IMR-90 (cell line): ENCODE measurements around the gene TIMM17B. TPM values are rescaled to one million over a fixed set of nuclear protein-coding genes. Genes with fewer than 3 reads are reported as not detected.

ENCODE experiments used
- ATAC-seq: fragments of 200-7000 bp; cut with Tn5 transposase; 2 replicates; pipeline ENCODE4 v1.9.1; 2020; ENCODE audit warnings: low read depth, mild to moderate bottlenecking, moderate library complexity
- BruUV-seq: library from RNA; stranded (reverse); fragments of 400-500 nt; replicated peaks from 2 replicates; lab custom pipeline; 2021; lab: Mats Ljungman, UMichigan
- CTCF ChIA-PET: fragments of 300-600 bp; formaldehyde crosslinking; extraction: SDS; loops from one replicate; lab custom pipeline; 2021; ENCODE audit warnings: antibody characterized with exemption; lab: Yijun Ruan, JAX
- POLR2A ChIA-PET: fragments of 300-600 bp; sonication (Branson Sonifier 250); formaldehyde crosslinking; loops from one replicate; lab custom pipeline; 2022; ENCODE audit warnings: antibody characterized with exemption; ENCODE audit not compliant: unreplicated experiment; lab: Charles Lee
- DNase-seq: peaks from one replicate; pipeline ENCODE4 v3.0.0; 2013
- H2AFZ ChIP-seq: replicated peaks from 2 replicates; pipeline ENCODE3; 2013; ENCODE audit warnings: low read length, mild to moderate bottlenecking; ENCODE audit not compliant: poor library complexity
- H2AK5ac ChIP-seq: 2 replicates; pipeline ENCODE4 v1.6.1; 2013; ENCODE audit warnings: low read depth, low read length, inconsistent platforms
- H2AK9ac ChIP-seq: replicated peaks from 2 replicates; pipeline ENCODE3; 2013; ENCODE audit warnings: mild to moderate bottlenecking, low read depth, low read length, moderate library complexity; ENCODE audit not compliant: poor library complexity
- H2BK120ac ChIP-seq: 2 replicates; pipeline ENCODE4 v1.6.1; 2013; ENCODE audit warnings: low read depth, low read length, inconsistent platforms
- H2BK15ac ChIP-seq: 3 replicates; pipeline ENCODE4 v1.6.1; 2013; ENCODE audit warnings: low read depth, low read length, inconsistent platforms
- H2BK20ac ChIP-seq: 2 replicates; pipeline ENCODE4 v1.6.1; 2013; ENCODE audit warnings: low read depth, mild to moderate bottlenecking, inconsistent platforms, low read length, moderate library complexity
- H2BK5ac ChIP-seq: 2 replicates; pipeline ENCODE4 v1.6.1; 2013; ENCODE audit warnings: mild to moderate bottlenecking, low read depth, low read length, inconsistent platforms; ENCODE audit not compliant: poor library complexity, severe bottlenecking
- H3K14ac ChIP-seq: replicated peaks from 2 replicates; pipeline ENCODE4 v1.6.1; 2013; ENCODE audit warnings: low read depth, low read length, inconsistent platforms
- H3K18ac ChIP-seq: 2 replicates; pipeline ENCODE4 v1.6.1; 2013; ENCODE audit warnings: low read depth, low read length, control low read depth
- H3K23ac ChIP-seq: 2 replicates; pipeline ENCODE4 v1.6.1; 2013; ENCODE audit warnings: low read depth, low read length, inconsistent platforms
- H3K27ac ChIP-seq: 2 replicates; pipeline ENCODE4 v1.5.1; 2013; ENCODE audit warnings: mild to moderate bottlenecking, control low read depth, low read length; ENCODE audit not compliant: insufficient read depth
- H3K27me3 ChIP-seq: 2 replicates; pipeline ENCODE4 v1.6.1; 2013; ENCODE audit warnings: low read length; ENCODE audit not compliant: control insufficient read depth, insufficient read depth
- H3K36me3 ChIP-seq: 2 replicates; pipeline ENCODE4 v1.6.1; 2013; ENCODE audit warnings: low read length, mixed read lengths; ENCODE audit not compliant: control insufficient read depth, insufficient read depth
- H3K4ac ChIP-seq: 2 replicates; pipeline ENCODE4 v1.6.1; 2013; ENCODE audit warnings: low read depth, low read length, inconsistent platforms
- H3K4me1 ChIP-seq: 2 replicates; pipeline ENCODE4 v1.6.1; 2013; ENCODE audit warnings: low read length, mixed read lengths; ENCODE audit not compliant: control insufficient read depth, insufficient read depth
- H3K4me2 ChIP-seq: 2 replicates; pipeline ENCODE4 v1.6.1; 2013; ENCODE audit warnings: low read depth, mild to moderate bottlenecking, control low read depth, low read length, moderate library complexity
- H3K4me3 ChIP-seq: 2 replicates; pipeline ENCODE4 v1.5.1; 2013; ENCODE audit warnings: low read depth, mild to moderate bottlenecking, control low read depth, low read length, moderate library complexity; ENCODE audit not compliant: insufficient read depth
- H3K56ac ChIP-seq: 2 replicates; pipeline ENCODE4 v1.6.1; 2013; ENCODE audit warnings: low read length, inconsistent platforms; ENCODE audit not compliant: insufficient read depth; ENCODE audit errors: extremely low read depth
- H3K79me1 ChIP-seq, 2 experiments: 2 replicates each; pipeline ENCODE4 v1.6.1; 2013; ENCODE audit warnings: low read length in 2 of 2, inconsistent platforms in 1 of 2, low read depth in 1 of 2
- H3K9ac ChIP-seq: 2 replicates; pipeline ENCODE4 v1.6.1; 2013; ENCODE audit warnings: low read depth, low read length, control low read depth
- H3K9me1 ChIP-seq: 2 replicates; pipeline ENCODE4 v1.6.1; 2013; ENCODE audit warnings: low read length, inconsistent platforms; ENCODE audit not compliant: insufficient read depth
- H3K9me3 ChIP-seq: 2 replicates; pipeline ENCODE4 v1.6.1; 2013; ENCODE audit warnings: low read length; ENCODE audit not compliant: control insufficient read depth, insufficient read depth
- H4K20me1 ChIP-seq: 2 replicates; pipeline ENCODE4 v1.6.1; 2013; ENCODE audit warnings: low read length, inconsistent platforms; ENCODE audit not compliant: insufficient read depth
- H4K5ac ChIP-seq: 2 replicates; pipeline ENCODE4 v1.6.1; 2013; ENCODE audit warnings: mild to moderate bottlenecking, low read depth, low read length, control low read depth
- H4K8ac ChIP-seq, 2 experiments: 2 replicates each; pipeline ENCODE4 v1.6.1; 2013; ENCODE audit warnings: low read depth in 2 of 2, low read length in 2 of 2, control low read depth in 1 of 2, inconsistent platforms in 1 of 2
- H4K91ac ChIP-seq: 2 replicates; pipeline ENCODE4 v1.6.1; 2013; ENCODE audit warnings: low read depth, low read length, inconsistent platforms; ENCODE audit not compliant: insufficient read depth
- BHLHE40 ChIP-seq: fragments of 150-350 bp; IDR thresholded peaks from 2 replicates; pipeline ENCODE4 v1.6.1; 2016; ENCODE audit warnings: mild to moderate bottlenecking, low read depth, low read length
- CEBPB ChIP-seq: IDR thresholded peaks from 2 replicates; pipeline ENCODE4 v1.6.1; 2012; ENCODE audit warnings: low read depth, low read length, improper control_type of control experiment
- CHD1 ChIP-seq: IDR thresholded peaks from 2 replicates; pipeline ENCODE4 v1.6.1; 2012; ENCODE audit warnings: low read depth, low read length, improper control_type of control experiment
- FOS ChIP-seq: fragments of 150-350 bp; IDR thresholded peaks from 2 replicates; pipeline ENCODE4 v1.6.1; 2016; ENCODE audit warnings: low read depth, low read length
- MAFK ChIP-seq: IDR thresholded peaks from 2 replicates; pipeline ENCODE4 v1.6.1; 2012; ENCODE audit warnings: low read depth, low read length, improper control_type of control experiment
- MAZ ChIP-seq: IDR thresholded peaks from 2 replicates; pipeline ENCODE4 v1.6.1; 2012; ENCODE audit warnings: low read depth, mild to moderate bottlenecking, low read length, improper control_type of control experiment, moderate library complexity, borderline replicate concordance
- MXI1 ChIP-seq: IDR thresholded peaks from 2 replicates; pipeline ENCODE4 v1.6.1; 2012; ENCODE audit warnings: low read depth, mild to moderate bottlenecking, low read length, moderate library complexity, borderline replicate concordance
- NFE2L2 ChIP-seq: fragments of 150-350 bp; IDR thresholded peaks from 2 replicates; pipeline ENCODE4 v1.6.1; 2016; ENCODE audit warnings: low read depth, mild to moderate bottlenecking, low read length
- POLR2A ChIP-seq: IDR thresholded peaks from 2 replicates; pipeline ENCODE4 v1.6.1; 2012; ENCODE audit warnings: mild to moderate bottlenecking, low read depth, low read length
- RAD21 ChIP-seq: IDR thresholded peaks from 2 replicates; pipeline ENCODE4 v1.6.1; 2012; ENCODE audit warnings: low read length, improper control_type of control experiment
- RCOR1 ChIP-seq: IDR thresholded peaks from 2 replicates; pipeline ENCODE4 v1.6.1; 2012; ENCODE audit warnings: mild to moderate bottlenecking, low read length, improper control_type of control experiment; ENCODE audit not compliant: insufficient replicate concordance
- RFX5 ChIP-seq: IDR thresholded peaks from 2 replicates; pipeline ENCODE4 v1.8.0; 2012; ENCODE audit warnings: low read depth, mild to moderate bottlenecking, low read length, moderate library complexity
- SMC3 ChIP-seq: fragments of 150-350 bp; IDR thresholded peaks from 2 replicates; pipeline ENCODE4 v1.6.1; 2016; ENCODE audit warnings: low read depth, mild to moderate bottlenecking, antibody characterized with exemption, low read length, moderate library complexity
- WGBS, 2 experiments: methylation state at CpG; one replicate each; pipeline versions ENCODE4 v1.1.5 to v1.1.7; 2013; ENCODE audit warnings: missing lambda C conversion rate in 2 of 2; ENCODE audit not compliant: insufficient read length in 1 of 2; ENCODE audit errors: extremely low coverage in 2 of 2; 5-methylcytosine and 5-hydroxymethylcytosine counted together
- dilution Hi-C: fragments of 300-500 bp; cut with HindIII; formaldehyde crosslinking; loops from one replicate; pipeline ENCODE4 v1.14.3; 2018; ENCODE audit warnings: low sequenced_read_pairs; ENCODE audit not compliant: unreplicated experiment
- in situ Hi-C: fragments of 300-500 bp; cut with MboI; formaldehyde crosslinking; loops from 3 replicates; pipeline ENCODE4 v1.14.3; 2019; ENCODE audit warnings: low sequenced_read_pairs, inconsistent platforms, mixed read lengths
- intact Hi-C: fragments of 100-400 bp; cut with micrococcal nuclease; formaldehyde crosslinking; loops from 2 replicates; pipeline ENCODE4 v1.10.0; 2022
- polyA plus RNA-seq, 3 experiments: library from polyadenylated mRNA; depleted of rRNA; stranded (reverse); fragments of >200 nt; gene quantifications; 2 replicates each; pipeline ENCODE4 v1.2.3, GENCODE V29; 2012; ENCODE audit warnings: low replicate concordance in 1 of 3
- total RNA-seq: library from RNA; depleted of rRNA; stranded (reverse); fragments of >200 nt; gene quantifications from 2 replicates; pipeline ENCODE4 v1.2.3, GENCODE V29; 2012
- TF ChIP-seq, protein P1 (sequence below): fragments of 150-350 bp; IDR thresholded peaks from 2 replicates; pipeline ENCODE4 v1.6.1; 2017; ENCODE audit warnings: mild to moderate bottlenecking, antibody characterized with exemption, low read length, low read depth
- TF ChIP-seq, protein P2 (sequence below): fragments of 150-350 bp; IDR thresholded peaks from 2 replicates; pipeline ENCODE4 v1.6.1; 2016; ENCODE audit warnings: low read depth, mild to moderate bottlenecking, low read length, moderate library complexity, borderline replicate concordance
- TF ChIP-seq, protein P3 (sequence below): conservative IDR thresholded peaks from 2 replicates; pipeline ENCODE4 v1.5.1; 2012; ENCODE audit warnings: mild to moderate bottlenecking, low read depth, low read length, improper control_type of control experiment

TIMM17B gene
- total and polyA plus RNA-seq, 2 of the 4 experiments (the other 2 are of a cell fraction) = 28.7 to 73.6 TPM

DNA sequence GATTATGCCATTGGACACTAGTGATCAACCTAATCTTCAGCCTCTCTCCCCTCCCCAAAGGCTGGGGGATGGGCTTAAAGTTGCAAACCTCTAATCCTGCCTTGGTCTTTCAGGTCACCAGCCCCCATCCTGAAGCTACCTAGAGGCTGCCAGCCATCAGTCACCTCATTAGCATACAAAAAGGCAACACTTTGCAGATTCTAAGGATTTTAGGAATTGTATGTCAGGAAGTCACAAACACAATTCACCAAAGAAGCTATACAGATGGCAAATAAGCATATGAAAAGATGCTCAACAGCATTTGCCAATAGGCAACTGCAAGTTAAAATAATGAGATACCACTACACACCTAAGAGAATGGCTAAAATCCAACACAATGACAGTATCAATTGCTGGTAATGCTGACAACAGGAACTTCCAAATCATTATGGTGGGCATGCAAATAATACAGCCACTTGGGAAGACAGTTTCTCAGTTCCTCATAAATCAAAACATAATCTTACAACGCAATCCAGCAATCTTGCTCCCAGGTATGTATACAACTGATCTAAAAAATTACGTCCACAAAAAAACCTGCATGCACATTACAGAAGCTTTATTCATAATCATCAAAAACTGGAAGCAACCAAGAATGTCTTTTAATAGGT lies 30.3 kb upstream of the TIMM17B start:
- Histone ChIP-seq H3K56ac (no peak overlapping the region), H2AK9ac (no peak overlapping the region), H3K4ac (no peak overlapping the region), H3K9ac (no peak overlapping the region), H2AK5ac (no peak overlapping the region), H3K79me1 (peaks cover 0 to 5% of the 10 kb centered on the region in 2 experiments; a peak in 3 of 4 replicates), H3K18ac (no peak overlapping the region), H3K23ac (no peak overlapping the region), H4K8ac (no peak overlapping the region), H3K36me3 (peaks cover 24% of the 10 kb centered on the region), H3K27me3 (no peaks in the 10 kb centered on the region), H2BK15ac (no peak overlapping the region), H2BK20ac (no peak overlapping the region), H2AFZ (no peak overlapping the region), H4K5ac (no peak overlapping the region), H3K4me2 (no peak overlapping the region), H3K4me1 (no peaks in the 10 kb centered on the region), H4K20me1 (no peaks in the 10 kb centered on the region), H3K9me1 (no peaks in the 10 kb centered on the region), H3K4me3 (no peak overlapping the region), H3K9me3 (no peaks in the 10 kb centered on the region; the same call in 1 of the 2 replicates), H4K91ac (no peak overlapping the region), H2BK120ac (no peak overlapping the region), H3K27ac (no peak overlapping the region), H2BK5ac (no peak overlapping the region), H3K14ac (no peak overlapping the region)
- no peak for ATAC-seq
- POLR2A ChIA-PET = no interaction called here
- intact Hi-C loops (no loop called here), dilution Hi-C loops (no loop called here), in situ Hi-C loops (no loop called here)
- TF ChIP-seq FOS = no peak
- TF ChIP-seq RFX5 = no peak
- TF ChIP-seq NFE2L2 = no peak
- TF ChIP-seq POLR2A = no peak
- no peak for TF ChIP-seq MAZ
- no peak for TF ChIP-seq SMC3
- TF ChIP-seq MAFK = no peak
- TF ChIP-seq RAD21 = no peak
- no peak for TF ChIP-seq CEBPB
- no peak for TF ChIP-seq RCOR1
- TF ChIP-seq, protein P1, sequence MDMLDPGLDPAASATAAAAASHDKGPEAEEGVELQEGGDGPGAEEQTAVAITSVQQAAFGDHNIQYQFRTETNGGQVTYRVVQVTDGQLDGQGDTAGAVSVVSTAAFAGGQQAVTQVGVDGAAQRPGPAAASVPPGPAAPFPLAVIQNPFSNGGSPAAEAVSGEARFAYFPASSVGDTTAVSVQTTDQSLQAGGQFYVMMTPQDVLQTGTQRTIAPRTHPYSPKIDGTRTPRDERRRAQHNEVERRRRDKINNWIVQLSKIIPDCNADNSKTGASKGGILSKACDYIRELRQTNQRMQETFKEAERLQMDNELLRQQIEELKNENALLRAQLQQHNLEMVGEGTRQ = no peak
- TF ChIP-seq, protein P2, sequence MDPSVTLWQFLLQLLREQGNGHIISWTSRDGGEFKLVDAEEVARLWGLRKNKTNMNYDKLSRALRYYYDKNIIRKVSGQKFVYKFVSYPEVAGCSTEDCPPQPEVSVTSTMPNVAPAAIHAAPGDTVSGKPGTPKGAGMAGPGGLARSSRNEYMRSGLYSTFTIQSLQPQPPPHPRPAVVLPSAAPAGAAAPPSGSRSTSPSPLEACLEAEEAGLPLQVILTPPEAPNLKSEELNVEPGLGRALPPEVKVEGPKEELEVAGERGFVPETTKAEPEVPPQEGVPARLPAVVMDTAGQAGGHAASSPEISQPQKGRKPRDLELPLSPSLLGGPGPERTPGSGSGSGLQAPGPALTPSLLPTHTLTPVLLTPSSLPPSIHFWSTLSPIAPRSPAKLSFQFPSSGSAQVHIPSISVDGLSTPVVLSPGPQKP = no peak
- no peak for TF ChIP-seq BHLHE40
- TF ChIP-seq MXI1 = no peak
- TF ChIP-seq, protein P3, sequence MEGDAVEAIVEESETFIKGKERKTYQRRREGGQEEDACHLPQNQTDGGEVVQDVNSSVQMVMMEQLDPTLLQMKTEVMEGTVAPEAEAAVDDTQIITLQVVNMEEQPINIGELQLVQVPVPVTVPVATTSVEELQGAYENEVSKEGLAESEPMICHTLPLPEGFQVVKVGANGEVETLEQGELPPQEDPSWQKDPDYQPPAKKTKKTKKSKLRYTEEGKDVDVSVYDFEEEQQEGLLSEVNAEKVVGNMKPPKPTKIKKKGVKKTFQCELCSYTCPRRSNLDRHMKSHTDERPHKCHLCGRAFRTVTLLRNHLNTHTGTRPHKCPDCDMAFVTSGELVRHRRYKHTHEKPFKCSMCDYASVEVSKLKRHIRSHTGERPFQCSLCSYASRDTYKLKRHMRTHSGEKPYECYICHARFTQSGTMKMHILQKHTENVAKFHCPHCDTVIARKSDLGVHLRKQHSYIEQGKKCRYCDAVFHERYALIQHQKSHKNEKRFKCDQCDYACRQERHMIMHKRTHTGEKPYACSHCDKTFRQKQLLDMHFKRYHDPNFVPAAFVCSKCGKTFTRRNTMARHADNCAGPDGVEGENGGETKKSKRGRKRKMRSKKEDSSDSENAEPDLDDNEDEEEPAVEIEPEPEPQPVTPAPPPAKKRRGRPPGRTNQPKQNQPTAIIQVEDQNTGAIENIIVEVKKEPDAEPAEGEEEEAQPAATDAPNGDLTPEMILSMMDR = no peak
- TF ChIP-seq CHD1 = no peak
- no CpG with 5 or more reads among the region's 2 CpGs for WGBS, 2 experiments
- no TSS peak for BruUV-seq
- CTCF ChIA-PET = no interaction called here
- DNase-seq = no peak
